HTERT RPE-1 (cell line): ENCODE data around the gene SPDYE2B.
"Not testable (repeated sequence)": the region's sequence is repeated elsewhere in the genome, so short reads cannot be mapped to it uniquely, and the experiment has no call there.

Source experiments
- in situ Hi-C: fragments of 300-500 bp; cut with MboI; formaldehyde crosslinking; loops from 4 replicates; pipeline ENCODE4 v1.14.3; 2020; ENCODE audit warnings: low sequenced_read_pairs

Gene SPDYE2B

GRCh38 chr7:102642691-102643090 is 7.4 kb upstream of the SPDYE2B start, which contains the start of gene UPK3BL1:
Gene UPK3BL1, minus strand, starts transcription at chr7:102642791. Its CDS starts 50 bp downstream, at chr7:102642741.
- in situ Hi-C loops = not testable (repeated sequence)

GRCh38 chr7:102643404-102643803 is 6.7 kb upstream of the SPDYE2B start:
- in situ Hi-C loops = not testable (repeated sequence)

- in situ Hi-C loops = not testable (repeated sequence)
Observed at GRCh38 chr7:102647813-102648212, 2.3 kb upstream of the SPDYE2B start.

GRCh38 chr7:102664765-102665164 is 14.6 kb downstream of the SPDYE2B start:
- in situ Hi-C loops = not testable (repeated sequence)

GRCh38 chr7:102666850-102667249 is 16.7 kb downstream of the SPDYE2B start:
- in situ Hi-C loops = not testable (repeated sequence)

GRCh38 chr7:102667523-102667922 is 17.4 kb downstream of the SPDYE2B start:
- in situ Hi-C loops = not testable (repeated sequence)

- in situ Hi-C loops = not testable (repeated sequence)
Observed at GRCh38 chr7:102671166-102671955, 21.2 kb downstream of the SPDYE2B start, which contains the start of gene POLR2J2. Gene POLR2J2, minus strand, starts transcription at chr7:102671663. Its CDS starts 62 bp downstream, at chr7:102671601.

- in situ Hi-C loops = not testable (repeated sequence)
Observed at GRCh38 chr7:102671956-102672307, 21.8 kb downstream of the SPDYE2B start.

- in situ Hi-C loops = not testable (repeated sequence)
Observed at GRCh38 chr7:102673447-102674067, 23.4 kb downstream of the SPDYE2B start.

- in situ Hi-C loops = not testable (repeated sequence)
Observed at GRCh38 chr7:102675545-102675944, 25.4 kb downstream of the SPDYE2B start.

- in situ Hi-C loops = not testable (repeated sequence)
Observed at GRCh38 chr7:102680780-102681179, 30.7 kb downstream of the SPDYE2B start.

GRCh38 chr7:102682560-102682959 is 32.4 kb downstream of the SPDYE2B start:
- in situ Hi-C loops = not testable (repeated sequence)

GRCh38 chr7:102688299-102689036 is 38.3 kb downstream of the SPDYE2B start:
- in situ Hi-C loops = not testable (repeated sequence)

- in situ Hi-C loops = not testable (repeated sequence)
Observed at GRCh38 chr7:102689436-102690282, 39.5 kb downstream of the SPDYE2B start.

- in situ Hi-C loops = not testable (repeated sequence)
Observed at GRCh38 chr7:102690602-102691001, 40.5 kb downstream of the SPDYE2B start.

- in situ Hi-C loops = not testable (repeated sequence)
Observed at GRCh38 chr7:102694008-102694407, 43.9 kb downstream of the SPDYE2B start.

- in situ Hi-C loops = not testable (repeated sequence)
Observed at GRCh38 chr7:102695033-102695552, 45.0 kb downstream of the SPDYE2B start.

- in situ Hi-C loops = not testable (repeated sequence)
Observed at GRCh38 chr7:102696009-102696408, 45.9 kb downstream of the SPDYE2B start.

- in situ Hi-C loops = not testable (repeated sequence)
Observed at GRCh38 chr7:102697642-102698512, 47.8 kb downstream of the SPDYE2B start.
